ENCODE results near the gene ACTR5. TPM values are rescaled to one million over a fixed set of nuclear protein-coding genes. Genes with fewer than 3 reads are reported as not detected.

Gene ACTR5
- total RNA-seq, 1 experiment from 2014 or later: 12.9 TPM

DNA sequence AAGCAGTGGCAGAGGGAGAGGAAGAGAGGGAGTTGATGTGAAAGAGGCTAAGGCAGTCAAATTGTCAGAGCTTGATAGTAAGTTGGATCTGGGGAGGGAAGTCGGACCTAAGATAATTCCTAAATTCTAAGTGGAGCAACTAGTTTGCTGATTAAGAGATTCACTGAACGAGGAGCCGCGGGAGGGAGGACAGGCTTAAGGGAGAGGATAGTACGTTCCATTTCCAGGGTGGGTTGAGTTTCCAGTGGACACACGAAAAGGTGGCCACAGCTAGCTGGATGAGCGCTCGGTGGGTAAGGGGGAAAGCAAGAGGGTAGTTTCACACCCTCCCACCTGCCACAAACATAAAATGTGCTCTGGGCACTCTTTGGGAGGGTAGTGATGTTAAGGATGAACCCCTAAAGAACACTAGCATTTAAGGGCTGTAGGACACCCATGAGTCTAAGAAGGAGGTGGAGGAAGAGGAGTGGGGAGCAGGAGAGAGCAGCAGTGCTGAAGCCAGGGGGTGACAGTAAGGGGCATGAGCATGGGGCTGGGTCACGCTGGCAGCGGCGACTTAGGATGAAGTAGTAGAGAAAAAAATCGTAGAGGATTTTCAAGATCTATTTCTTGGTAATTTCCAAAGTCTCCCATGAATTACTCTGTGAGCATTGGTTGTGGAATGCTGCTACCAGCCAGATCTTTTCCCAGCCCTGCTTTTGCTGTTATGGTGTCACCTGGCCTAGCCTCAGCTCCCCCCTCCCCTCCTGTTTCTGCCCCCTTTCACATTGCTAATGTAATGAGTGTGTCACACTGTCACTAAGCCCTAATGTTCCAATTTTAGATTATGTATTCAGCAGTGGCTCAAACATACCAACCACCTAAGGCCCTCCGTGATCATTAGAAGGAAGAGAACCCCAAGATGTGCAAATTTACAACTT is 21.4 kb downstream of the ACTR5 start:
- no peak for DNase-seq
- Mint-ChIP-seq H3K4me1 (ENCODE audit: low read depth, unreplicated experiment) (peaks cover 8% of the 10 kb centered on the region), H3K36me3 (ENCODE audit: insufficient read depth, unreplicated experiment) (peaks cover 41% of the 10 kb centered on the region), H3K4me3 (ENCODE audit: low read depth, unreplicated experiment) (no peak overlapping the region), H3K27me3 (ENCODE audit: unreplicated experiment) (no peaks in the 10 kb centered on the region), H3K9me3 (ENCODE audit: low read depth, unreplicated experiment) (no peaks in the 10 kb centered on the region), H3K27ac (ENCODE audit: unreplicated experiment) (no peak overlapping the region)
- TF ChIP-seq, protein P1, sequence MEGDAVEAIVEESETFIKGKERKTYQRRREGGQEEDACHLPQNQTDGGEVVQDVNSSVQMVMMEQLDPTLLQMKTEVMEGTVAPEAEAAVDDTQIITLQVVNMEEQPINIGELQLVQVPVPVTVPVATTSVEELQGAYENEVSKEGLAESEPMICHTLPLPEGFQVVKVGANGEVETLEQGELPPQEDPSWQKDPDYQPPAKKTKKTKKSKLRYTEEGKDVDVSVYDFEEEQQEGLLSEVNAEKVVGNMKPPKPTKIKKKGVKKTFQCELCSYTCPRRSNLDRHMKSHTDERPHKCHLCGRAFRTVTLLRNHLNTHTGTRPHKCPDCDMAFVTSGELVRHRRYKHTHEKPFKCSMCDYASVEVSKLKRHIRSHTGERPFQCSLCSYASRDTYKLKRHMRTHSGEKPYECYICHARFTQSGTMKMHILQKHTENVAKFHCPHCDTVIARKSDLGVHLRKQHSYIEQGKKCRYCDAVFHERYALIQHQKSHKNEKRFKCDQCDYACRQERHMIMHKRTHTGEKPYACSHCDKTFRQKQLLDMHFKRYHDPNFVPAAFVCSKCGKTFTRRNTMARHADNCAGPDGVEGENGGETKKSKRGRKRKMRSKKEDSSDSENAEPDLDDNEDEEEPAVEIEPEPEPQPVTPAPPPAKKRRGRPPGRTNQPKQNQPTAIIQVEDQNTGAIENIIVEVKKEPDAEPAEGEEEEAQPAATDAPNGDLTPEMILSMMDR (IDR thresholded peaks at IDR 0.05; ENCODE audit: unreplicated experiment): no peak
- CTCF ChIA-PET: interaction anchor here (0.7 kb wide), 1 partner anchor 132 kb away, joined by 3 read pairs; no protein-coding TSS in a partner anchor
- intact Hi-C loops (cut with micrococcal nuclease; ENCODE audit: unreplicated experiment): loop anchor here (10.0 kb wide), 1 partner anchor 105 kb away; no protein-coding TSS in a partner anchor
- BruUV-seq (replicated peaks): no TSS peak

DNA sequence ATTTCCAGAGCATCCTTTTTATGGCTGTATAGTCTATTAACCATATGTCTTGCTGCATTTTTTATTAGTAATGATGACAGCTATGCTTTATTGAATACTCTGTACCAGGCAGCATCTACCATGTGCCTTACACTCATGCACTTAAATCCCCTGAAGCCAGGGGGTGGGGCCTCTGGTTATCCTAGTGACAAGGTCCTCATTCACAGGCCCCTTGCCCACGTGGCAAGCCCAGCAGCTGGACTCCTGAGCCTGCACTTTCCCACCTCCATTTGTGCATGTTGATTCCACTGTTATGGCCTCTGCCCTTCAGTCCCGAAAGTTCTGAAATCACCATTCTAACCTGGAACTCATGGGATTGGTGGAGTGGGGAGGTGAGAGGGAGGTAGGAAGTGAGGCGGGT is 22.3 kb downstream of the ACTR5 start:
- CTCF ChIA-PET: interaction anchor here (0.5 kb wide), 1 partner anchor 9 kb away, joined by 4 read pairs; no protein-coding TSS in a partner anchor
- intact Hi-C loops (cut with micrococcal nuclease; ENCODE audit: unreplicated experiment): no loop called here
- no peaks in the 10 kb centered on the region for H3K27me3 Mint-ChIP-seq (ENCODE audit: unreplicated experiment)
- H3K27ac Mint-ChIP-seq (ENCODE audit: unreplicated experiment): no peak overlapping the region
- H3K36me3 Mint-ChIP-seq (ENCODE audit: insufficient read depth, unreplicated experiment): peaks cover 36% of the 10 kb centered on the region
- no peaks in the 10 kb centered on the region for H3K4me1 Mint-ChIP-seq (ENCODE audit: low read depth, unreplicated experiment)
- H3K9me3 Mint-ChIP-seq (ENCODE audit: low read depth, unreplicated experiment): no peaks in the 10 kb centered on the region
- H3K4me3 Mint-ChIP-seq (ENCODE audit: low read depth, unreplicated experiment): no peak overlapping the region
- TF ChIP-seq, protein P1 (IDR thresholded peaks at IDR 0.05; ENCODE audit: unreplicated experiment): no peak
- DNase-seq: no peak
- BruUV-seq (replicated peaks): no TSS peak

DNA sequence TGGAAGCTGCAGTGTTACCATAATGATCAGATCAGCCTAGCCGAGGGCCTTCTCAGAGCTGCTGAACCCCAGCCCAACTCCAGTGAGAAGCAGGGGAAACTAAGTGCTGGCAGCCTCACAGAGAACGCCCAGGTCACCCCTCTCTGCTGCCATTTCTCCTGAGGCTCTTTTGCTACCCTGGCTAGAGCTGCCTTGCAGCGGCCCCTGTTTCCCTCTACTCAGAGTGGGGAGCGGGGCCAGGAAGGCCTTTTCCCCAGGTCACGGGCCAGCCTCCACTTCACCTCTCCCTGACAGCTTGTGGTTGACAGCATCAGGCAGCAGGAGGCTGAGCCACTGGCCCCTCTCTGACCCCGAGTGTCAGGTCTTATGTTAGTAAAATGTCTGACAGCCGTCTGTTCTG is 22.7 kb downstream of the ACTR5 start:
- no TSS peak for BruUV-seq (replicated peaks)
- H3K4me3 Mint-ChIP-seq (ENCODE audit: low read depth, unreplicated experiment): no peak overlapping the region

DNA sequence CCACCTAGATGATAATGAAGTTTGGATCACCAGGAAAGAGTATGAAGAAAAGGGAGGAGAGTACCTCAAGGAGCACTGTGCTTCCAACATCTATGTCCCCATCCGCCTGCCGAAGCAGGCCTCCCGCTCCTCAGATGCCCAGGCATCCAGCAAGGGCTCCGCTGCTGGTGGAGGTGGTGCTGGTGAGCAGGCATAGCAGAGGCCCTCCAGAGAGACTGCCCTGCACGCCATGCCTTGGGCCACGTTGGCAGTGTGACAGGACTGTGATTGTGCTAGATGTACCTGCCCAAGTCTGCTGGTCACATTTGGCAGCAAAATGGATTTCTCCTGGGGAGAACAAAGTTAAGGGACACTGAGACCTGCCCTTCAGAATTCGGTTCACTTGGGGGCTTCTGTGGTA is 23.4 kb downstream of the ACTR5 start:
- Mint-ChIP-seq H3K9me3 (ENCODE audit: low read depth, unreplicated experiment) (no peaks in the 10 kb centered on the region), H3K27ac (ENCODE audit: unreplicated experiment) (no peak overlapping the region), H3K4me3 (ENCODE audit: low read depth, unreplicated experiment) (no peak overlapping the region), H3K36me3 (ENCODE audit: insufficient read depth, unreplicated experiment) (peaks cover 36% of the 10 kb centered on the region), H3K4me1 (ENCODE audit: low read depth, unreplicated experiment) (no peaks in the 10 kb centered on the region), H3K27me3 (ENCODE audit: unreplicated experiment) (no peaks in the 10 kb centered on the region)
- DNase-seq: no peak
- BruUV-seq (replicated peaks): no TSS peak
- intact Hi-C loops (cut with micrococcal nuclease; ENCODE audit: unreplicated experiment): no loop called here
- TF ChIP-seq, protein P1 (IDR thresholded peaks at IDR 0.05; ENCODE audit: unreplicated experiment): no peak
- CTCF ChIA-PET: no interaction called here

More for the DNA sequence above, 22.7 kb downstream of the ACTR5 start:
- no peaks in the 10 kb centered on the region for H3K9me3 Mint-ChIP-seq (ENCODE audit: low read depth, unreplicated experiment)
- no peak overlapping the region for H3K27ac Mint-ChIP-seq (ENCODE audit: unreplicated experiment)
- intact Hi-C loops (cut with micrococcal nuclease; ENCODE audit: unreplicated experiment): no loop called here
- H3K36me3 Mint-ChIP-seq (ENCODE audit: insufficient read depth, unreplicated experiment): peaks cover 36% of the 10 kb centered on the region
- DNase-seq: no peak
- CTCF ChIA-PET: interaction anchor here (0.5 kb wide), 1 partner anchor 9 kb away, joined by 4 read pairs; no protein-coding TSS in a partner anchor
- TF ChIP-seq, protein P1 (IDR thresholded peaks at IDR 0.05; ENCODE audit: unreplicated experiment): no peak
- H3K27me3 Mint-ChIP-seq (ENCODE audit: unreplicated experiment): no peaks in the 10 kb centered on the region
- no peaks in the 10 kb centered on the region for H3K4me1 Mint-ChIP-seq (ENCODE audit: low read depth, unreplicated experiment)
